Measurements from ENCODE around the gene ZNRD2.

GRCh38 chr11:65599955-65600246, 29.6 kb downstream of the ZNRD2 start:
- no peak for TF ChIP-seq SIN3A (IDR thresholded peaks at IDR 0.05; ENCODE audit: low read depth)
- TF ChIP-seq POLR2A (IDR thresholded peaks at IDR 0.05; ENCODE audit: borderline replicate concordance, extremely low read depth, insufficient read depth, insufficient read length), result no peak
